GM18867 (cell line): ENCODE data around the gene SEMA4G.

ENCODE experiments used
- ATAC-seq: cut with Tn5 transposase; IDR thresholded peaks from one replicate; pipeline ENCODE4 v1.9.1; 2021; ENCODE audit warnings: mild to moderate bottlenecking, moderate library complexity; ENCODE audit not compliant: unreplicated experiment

SEMA4G gene

GRCh38 chr10:101007099-101007711 lies 37.9 kb downstream of the SEMA4G start:
- ATAC-seq, result no peak

- no peak for ATAC-seq
Observed at GRCh38 chr10:101007915-101008822, 38.9 kb downstream of the SEMA4G start.

GRCh38 chr10:101008823-101009423 lies 39.6 kb downstream of the SEMA4G start:
- no peak for ATAC-seq

- ATAC-seq, result no peak
Observed at GRCh38 chr10:101010329-101010728, 41.0 kb downstream of the SEMA4G start.

- no peak for ATAC-seq
Observed at GRCh38 chr10:101011517-101012423, 42.5 kb downstream of the SEMA4G start.

GRCh38 chr10:101012525-101013364 lies 43.4 kb downstream of the SEMA4G start:
- ATAC-seq, result peak; percentile 75

GRCh38 chr10:101013365-101013825 lies 44.1 kb downstream of the SEMA4G start:
- ATAC-seq, result no peak

- no peak for ATAC-seq
Observed at GRCh38 chr10:101014230-101014884, 45.1 kb downstream of the SEMA4G start.

- ATAC-seq, result no peak
Observed at GRCh38 chr10:101014966-101015581, 45.8 kb downstream of the SEMA4G start.

GRCh38 chr10:101015582-101015973 lies 46.3 kb downstream of the SEMA4G start:
- no peak for ATAC-seq

GRCh38 chr10:101016814-101017213 lies 47.5 kb downstream of the SEMA4G start:
- ATAC-seq, result no peak

GRCh38 chr10:101018118-101018599 lies 48.9 kb downstream of the SEMA4G start:
- ATAC-seq, result no peak

- no peak for ATAC-seq
Observed at GRCh38 chr10:101018600-101019439, 49.5 kb downstream of the SEMA4G start.
